GM11168 (cell line): Measurements from ENCODE around the gene RNF8.
"Not testable (repeated sequence)": the region's sequence is repeated elsewhere in the genome, so short reads cannot be mapped to it uniquely, and the experiment has no call there.

ENCODE experiments used
- in situ Hi-C: fragments of 300-500 bp; cut with MboI; formaldehyde crosslinking; loops from one replicate; pipeline ENCODE4 v1.12.0; 2022; ENCODE audit warnings: low sequenced_read_pairs; ENCODE audit not compliant: unreplicated experiment

The RNF8 gene

DNA sequence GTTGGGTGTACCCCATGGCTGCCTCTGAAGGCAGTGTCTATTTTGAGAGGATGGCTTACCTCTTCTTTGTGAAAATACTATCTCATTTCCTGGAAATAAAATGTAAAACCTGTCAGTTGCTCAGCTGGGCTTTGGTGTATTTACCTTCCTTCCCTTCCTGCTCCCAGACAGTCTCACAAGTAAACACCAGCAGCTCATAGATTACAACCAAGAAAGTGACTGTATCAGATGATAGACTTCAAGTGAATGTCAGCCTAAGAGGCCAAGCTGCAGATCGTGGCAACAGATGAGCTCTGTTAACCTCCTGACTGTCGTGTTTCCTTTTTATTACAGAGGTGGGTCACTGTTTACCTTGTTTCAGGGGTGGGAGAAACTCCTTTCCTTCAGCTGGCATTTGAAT, 37.3 kb downstream of the RNF8 start:
- in situ Hi-C loops: no loop called here

DNA sequence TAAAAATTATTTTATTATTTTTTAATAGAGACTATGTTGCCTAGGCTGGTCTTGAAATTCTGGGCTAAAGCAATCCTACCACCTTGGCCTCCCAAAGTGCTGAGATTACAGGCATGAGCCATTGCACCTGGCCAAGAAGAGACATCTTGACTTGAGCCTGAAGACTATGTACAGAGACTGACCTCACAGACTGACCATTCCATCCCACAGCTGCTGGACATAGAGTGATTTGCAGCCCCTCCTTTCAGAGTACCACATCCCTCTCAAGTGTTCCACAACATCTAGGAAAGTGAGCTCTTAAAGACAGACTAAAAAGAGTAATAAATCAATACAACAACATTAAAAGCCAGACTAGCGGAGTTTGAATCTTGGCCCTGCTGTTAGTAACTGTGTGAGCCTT, 39.0 kb downstream of the RNF8 start:
- in situ Hi-C loops: no loop called here

DNA sequence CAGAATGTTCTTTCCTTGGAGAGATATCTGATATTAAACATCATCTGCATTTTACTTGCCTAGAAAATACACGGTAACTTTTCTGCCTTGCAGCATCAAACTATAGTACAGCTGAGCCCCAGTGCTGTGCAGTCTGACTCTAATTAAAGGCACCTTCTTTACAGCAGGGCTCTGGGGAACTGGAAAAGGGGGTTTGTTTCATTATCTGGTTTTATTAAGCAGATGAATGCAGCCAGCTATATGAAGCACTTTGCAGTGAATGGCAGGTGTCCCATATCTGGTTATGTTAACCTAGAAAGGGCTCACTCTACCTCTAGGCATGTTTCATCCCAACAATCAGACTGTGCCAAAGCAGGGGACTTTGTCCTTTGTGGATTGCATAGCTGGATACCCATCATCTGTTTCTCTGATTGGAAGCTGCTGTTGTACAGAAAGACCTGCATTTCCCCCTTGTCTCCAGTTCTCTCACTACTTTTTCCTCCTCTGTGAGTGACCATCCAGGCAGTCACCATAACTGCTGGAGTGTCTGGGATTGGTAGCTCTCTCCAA, 39.7 kb downstream of the RNF8 start:
- in situ Hi-C loops: no loop called here

DNA sequence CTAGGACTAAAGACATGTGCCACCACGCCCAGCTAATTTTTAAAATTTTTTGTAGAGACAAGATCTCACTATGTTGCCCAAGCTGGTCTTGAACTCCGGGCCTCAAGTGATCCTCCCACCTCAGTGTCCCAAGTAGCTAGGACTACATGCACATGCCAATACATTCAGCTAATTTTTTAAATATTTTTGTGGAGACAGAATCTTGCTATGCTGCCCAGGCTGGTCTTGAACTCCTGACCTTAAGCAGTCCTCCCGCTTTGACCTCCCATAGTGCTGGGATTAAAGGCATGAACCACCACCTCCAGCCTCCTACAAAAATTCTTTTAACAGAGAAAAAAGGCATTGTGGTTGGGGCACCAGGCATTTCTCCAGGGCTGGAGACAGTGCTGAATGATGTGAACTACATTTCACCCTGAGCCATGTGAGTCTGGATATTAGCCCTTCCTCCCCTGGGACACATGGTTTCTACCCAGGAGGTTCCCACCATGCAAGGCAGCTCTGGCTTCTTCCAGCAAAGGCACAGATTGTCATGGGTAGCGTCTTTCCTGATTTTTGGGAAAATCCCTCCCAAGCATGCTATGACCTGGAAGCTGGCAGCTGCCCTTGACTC, 42.9 kb downstream of the RNF8 start:
- in situ Hi-C loops: no loop called here

DNA sequence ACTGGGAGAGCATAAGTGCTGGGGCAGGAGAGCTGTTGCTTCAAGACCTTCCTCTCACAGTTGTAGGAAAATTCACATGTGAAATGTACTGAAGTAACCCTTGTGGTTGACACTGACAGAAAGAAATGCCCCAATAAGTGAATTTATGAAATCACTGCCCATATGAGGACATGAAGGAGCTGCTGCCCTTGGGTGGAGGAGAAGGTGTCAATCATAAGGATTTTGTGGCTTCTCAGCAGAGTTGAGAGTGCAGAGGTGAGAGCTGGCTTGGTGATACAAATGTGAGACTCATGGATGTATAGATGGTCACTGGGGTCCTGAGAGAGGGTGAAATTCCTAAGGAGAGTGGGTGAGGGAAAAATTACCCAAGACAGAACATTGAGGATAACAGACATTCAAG, 45.3 kb downstream of the RNF8 start:
- in situ Hi-C loops: no loop called here

DNA sequence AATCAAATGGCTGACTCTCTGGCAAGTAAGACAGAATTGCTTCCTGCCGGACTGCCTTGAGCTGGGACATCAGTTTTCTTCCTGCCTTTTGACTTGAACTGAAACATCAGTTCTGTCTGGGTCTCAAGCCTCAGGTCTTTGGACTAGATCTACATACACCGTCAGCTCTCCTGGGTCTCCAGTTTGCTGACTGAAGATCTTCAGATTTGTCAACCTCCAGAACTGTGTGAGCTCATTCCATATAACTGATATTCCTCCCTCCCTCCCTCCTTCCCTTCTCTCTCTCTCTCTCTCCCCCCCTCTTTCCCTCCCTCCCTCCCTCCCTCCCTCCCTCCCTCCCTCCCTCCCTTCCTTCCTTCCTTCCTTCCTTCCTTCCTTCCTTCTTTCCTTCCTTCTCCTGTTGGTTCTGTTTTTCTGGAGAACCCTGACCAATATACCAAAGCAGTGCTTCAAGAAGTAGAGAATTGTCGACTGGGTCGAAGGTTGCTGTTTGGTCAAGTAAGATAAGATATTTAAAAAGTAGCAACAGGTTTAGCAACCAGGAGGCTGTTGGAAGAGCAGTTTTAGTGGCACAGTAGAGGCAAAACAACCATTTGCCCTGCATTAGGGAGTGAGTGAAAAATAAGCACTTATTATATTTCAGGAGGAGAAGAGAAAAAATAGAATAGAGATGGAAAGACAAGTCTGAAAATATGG, 46.2 kb downstream of the RNF8 start:
- in situ Hi-C loops: no loop called here

DNA sequence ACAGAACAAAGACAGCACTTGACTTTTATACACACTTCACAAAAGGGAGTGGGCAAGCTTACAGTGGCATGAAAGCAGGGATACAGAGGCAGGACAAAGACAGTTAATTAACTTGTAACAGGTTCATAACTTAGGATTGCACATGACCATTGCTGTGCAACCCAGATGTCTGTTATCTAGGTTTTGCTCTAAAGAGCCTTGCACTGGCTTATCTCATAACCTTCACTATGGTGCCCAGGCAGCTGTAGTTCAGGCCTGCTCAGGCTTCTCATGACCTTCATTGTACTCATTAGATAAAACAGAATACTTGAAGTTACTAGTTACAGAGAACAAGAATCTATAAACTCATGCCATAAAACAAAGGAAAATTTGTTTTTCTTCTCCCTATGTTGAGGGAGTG, 47.9 kb downstream of the RNF8 start:
- in situ Hi-C loops: not testable (repeated sequence)

DNA sequence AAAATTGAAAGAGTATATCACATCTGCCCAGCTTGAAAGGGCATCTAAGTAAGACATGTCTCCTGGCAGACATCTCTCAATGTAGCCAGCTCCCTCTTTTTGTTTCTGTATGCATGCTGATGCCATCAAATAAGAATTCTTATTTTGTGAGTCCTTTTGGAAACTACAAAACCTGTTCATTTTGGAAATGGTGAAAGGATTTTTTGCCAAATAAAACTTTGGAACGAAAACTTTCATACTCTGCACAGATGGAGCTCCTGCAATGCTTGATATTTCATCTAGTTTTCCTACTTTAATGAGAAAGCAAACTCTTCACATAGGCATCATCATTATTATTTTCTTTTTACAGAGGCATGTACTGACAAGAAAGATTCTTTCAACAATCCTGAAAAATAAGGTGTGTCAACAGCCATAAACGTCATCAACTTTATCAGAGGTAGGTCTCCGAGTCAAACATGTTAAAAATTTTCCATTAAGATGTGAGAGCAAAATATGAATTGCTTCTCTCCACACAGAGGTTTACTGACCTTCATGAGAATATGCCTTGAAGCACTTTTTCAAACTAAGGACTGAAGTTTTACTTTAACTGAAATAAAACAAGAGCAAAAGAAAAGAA, 53.1 kb downstream of the RNF8 start:
- in situ Hi-C loops: no loop called here

DNA sequence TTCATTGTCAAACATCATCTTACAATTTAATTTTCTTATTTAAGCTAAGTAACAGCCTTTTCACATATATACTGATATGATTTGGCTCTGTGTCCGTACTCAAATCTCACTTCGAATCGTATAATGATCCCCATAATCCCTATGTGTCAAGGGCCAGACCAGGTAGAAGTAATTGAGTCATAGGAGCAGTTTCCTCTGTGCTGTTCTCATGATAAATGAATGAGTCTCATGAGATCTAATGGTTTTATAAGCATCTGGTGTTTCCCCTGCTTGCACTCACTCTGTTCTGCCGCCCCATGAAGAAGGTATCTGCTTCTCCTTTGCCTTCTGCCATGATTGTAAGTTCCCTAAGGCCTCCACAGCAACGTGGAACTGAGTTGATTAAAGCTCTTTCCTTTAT, 54.2 kb downstream of the RNF8 start:
- in situ Hi-C loops: no loop called here

DNA sequence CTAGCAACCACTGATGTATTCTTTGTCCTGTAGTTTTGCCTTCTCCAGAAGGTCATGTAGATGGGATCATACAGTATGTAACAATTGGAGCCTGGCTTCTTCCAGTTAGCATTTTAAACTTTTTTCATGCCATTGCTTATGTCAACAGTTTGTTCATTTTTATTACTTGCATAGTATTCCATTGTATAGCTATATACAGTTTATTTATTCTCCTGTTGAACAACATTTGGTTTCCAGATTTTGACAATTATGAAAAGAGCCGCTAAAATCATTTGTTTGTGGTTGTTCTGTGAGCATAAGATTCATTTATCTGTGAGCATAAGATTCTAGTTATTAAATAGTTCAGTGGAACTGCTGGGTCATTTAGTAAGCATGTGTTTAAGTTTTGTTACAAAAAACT, 55.7 kb downstream of the RNF8 start:
- in situ Hi-C loops: no loop called here

DNA sequence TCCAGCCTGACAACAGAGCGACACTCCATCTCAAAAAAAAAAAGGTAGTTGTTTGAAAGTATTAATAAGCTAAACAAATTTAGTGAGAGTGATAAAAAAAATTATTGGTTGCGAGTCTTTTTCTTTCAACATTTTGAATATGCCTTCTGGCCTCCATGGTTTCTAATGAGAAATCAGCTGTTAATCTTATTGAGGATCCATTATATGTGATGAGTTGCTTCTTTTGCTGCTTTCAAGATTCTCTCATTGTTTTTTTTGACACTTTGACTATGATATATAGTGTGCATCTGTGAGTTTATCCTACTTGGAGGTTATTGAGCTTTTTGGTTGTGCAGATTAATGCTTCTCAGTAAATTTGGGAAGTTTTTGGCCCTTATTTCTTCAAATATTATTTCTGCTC, 63.6 kb downstream of the RNF8 start:
- in situ Hi-C loops: no loop called here

DNA sequence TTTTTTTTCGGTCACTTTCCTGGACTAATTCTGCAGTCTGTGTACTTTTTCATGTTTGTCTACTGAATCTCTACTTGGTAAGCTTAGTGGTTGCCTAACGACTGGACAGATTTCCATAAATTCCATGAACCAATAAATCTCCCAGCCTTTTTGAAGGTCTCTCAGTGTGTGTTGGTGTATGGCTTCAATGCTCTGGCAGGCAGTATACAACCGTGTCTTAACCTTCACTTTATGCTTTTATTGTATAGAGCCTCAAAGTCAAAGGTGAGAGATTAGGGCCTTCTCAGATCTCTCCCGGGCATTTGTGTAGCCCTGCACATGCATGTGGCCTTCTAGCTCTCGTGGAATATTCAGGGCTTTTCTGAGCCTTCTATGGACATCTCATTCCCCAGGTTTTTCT, 64.9 kb downstream of the RNF8 start:
- in situ Hi-C loops: no loop called here

DNA sequence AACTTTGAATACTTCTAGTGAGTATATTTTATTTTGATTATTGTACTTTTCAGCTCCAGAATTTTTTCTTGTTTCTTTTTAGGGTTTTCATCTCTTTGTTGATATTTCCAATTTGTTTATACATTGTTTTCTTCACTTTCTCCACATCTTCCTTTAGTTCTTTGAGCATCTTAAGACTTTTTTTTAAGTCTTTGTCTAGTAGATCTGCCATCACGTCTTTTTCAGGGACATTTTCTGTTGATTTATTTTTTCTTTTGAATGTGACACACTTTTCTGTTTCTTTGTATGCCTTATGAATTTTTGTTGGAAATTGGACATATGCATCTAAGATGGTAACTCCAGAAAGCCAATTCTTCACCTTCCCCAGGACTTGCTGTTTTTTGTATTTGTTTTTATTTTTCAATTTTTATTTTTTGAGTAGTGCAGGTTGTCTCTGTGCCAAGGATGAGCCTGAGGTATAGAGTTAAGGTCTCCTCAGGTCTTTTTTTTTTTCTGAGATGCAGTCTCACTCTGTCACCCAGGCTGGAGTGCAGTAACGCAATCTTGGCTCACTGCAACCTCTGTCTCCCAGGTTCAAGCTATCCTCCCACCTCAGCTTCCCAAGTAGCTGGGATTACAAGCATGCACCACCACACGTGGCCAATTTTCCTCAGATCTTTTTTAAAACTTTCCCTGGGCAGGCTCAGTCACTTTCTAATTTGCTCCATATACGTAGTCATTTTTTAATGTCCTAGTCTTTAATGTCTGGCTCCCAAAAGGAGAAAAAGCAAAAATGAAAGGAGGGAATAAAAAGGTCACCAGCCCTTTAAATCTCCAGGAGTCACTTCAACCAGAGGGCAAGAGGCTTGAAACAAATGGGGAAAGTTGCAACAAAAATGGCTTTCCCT, 72.5 kb downstream of the RNF8 start:
- in situ Hi-C loops: no loop called here

DNA sequence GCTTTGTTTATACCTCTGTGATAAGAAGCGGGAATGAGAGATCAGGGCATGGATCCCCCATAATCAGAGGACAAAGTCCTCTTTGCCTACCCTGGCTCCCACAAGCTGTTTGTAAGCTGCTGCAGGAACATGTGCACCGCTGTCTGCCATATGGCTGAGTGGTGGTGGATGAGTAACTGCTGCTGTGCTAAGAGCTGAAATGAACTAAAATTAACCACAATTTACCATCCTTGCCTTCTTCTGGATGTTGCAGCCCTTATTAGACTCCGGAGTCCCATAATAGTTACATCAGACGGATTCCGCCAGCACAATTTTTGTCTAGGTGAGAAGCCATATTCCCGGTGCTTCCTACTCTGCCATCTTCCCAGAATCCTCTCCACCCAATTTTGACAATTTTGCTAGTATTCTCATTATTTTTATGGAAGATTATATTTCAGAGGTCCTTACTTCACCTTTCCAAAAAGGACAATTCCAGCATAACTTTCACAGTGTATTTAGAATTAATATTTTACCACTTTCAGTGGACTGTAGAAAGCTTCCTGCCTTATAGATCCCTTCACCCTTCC, 73.2 kb downstream of the RNF8 start:
- in situ Hi-C loops: no loop called here

DNA sequence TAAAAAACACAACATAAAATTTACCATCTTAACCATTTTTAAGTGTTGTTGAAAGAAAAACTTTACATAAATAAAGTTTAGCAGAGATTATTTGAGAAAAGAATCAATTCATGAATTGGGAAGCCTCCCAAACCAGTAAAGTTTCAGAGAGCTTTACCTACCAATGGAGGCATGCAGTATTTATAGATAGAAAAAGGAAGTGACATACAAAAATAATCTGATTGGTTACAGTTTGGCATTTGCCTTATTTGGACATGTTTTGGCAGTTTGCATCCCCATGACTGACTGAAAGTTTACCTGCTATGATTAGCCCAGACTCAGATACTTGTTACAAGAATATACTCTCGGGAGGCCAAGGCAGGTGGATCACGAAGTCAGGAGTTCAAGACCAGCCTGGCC, 75.6 kb downstream of the RNF8 start:
- in situ Hi-C loops: no loop called here

DNA sequence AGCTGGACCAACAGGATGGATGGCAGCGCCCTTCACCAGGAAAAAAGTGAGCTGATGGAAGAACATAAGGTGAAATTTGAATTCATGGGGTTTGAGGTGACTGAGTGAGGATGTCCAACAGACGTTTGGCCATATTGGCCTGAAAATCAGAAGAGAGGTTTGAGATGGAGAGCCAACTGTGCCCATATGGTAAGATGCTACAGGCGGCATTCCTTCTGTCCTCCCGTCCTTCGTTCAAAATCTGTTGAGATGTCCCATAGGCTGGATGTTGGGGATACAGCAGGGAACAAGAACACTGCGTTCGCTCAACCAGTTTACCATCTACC, 78.8 kb downstream of the RNF8 start:
- in situ Hi-C loops: no loop called here

DNA sequence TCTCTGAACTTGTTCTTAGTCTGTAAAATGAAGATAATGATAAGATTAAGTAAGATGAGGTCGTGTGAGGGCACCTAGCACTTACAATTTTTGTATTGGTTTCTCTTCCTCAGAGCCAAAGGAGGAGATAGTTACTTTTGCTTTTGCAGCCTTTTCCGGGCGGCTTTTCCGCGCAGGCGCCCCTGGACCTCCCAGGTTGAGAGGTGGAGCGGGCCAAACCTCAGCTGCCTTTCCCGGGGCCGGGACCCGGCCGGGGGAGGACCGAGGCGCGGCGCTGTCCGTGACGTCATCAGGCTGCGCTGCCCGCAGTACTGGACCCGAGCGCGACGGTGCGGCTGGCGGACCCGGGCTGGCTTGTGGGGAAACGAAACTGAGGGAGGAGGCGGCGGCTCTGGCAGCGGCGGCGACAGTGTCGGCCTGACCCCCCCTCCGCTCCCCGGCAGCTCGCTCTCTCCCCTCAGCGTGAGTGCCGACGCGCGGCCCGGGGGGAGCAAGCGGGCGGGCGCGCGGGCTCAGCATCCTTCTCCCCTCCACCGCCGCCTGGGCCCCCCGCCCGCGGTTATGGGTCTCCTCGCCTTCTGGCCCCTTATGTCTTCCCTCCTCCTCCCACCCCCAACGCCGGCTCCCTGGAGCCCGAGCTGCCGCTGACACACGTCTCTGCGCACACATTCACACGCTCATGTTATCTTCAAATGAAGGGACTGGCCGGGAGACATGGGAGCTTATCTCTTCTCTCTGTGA, 79.3 kb downstream of the RNF8 start, which contains the start of gene CMTR1:
Gene CMTR1 (plus strand): TSS at position 306 of the 741 bp plus-strand sequence. CDS start 2,409 bp downstream, outside the sequence.
- in situ Hi-C loops: no loop called here

DNA sequence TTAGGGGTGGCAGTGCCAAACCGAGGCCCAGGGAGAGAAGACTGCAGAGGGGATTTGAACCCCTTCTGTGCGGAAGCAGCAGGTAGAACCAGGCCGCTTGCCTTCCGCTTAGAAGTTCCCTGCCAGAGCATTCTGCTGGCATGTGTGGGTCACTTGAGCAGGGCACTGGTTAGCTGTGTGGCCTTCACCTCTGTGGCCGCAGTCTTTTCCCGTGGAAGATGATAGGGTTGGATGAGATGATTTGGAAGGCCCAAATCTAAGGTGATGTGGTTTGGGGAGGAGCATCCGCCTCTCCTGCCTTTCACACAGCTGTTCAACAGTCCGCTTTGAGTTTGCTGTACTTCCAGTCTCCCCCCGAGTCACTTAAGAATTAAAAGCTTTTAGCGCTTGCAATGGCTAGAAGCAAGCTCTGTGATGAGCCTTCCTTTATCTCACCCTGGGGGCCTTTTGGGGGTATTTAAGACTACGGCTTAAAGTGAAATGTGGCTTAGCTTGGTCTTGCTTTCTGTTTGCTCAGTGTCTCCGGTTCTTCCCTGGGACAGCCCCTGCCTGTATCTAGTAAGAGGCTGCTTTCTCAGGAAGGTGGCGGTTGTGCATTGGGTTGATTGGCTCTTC, 80.0 kb downstream of the RNF8 start:
- in situ Hi-C loops: no loop called here

DNA sequence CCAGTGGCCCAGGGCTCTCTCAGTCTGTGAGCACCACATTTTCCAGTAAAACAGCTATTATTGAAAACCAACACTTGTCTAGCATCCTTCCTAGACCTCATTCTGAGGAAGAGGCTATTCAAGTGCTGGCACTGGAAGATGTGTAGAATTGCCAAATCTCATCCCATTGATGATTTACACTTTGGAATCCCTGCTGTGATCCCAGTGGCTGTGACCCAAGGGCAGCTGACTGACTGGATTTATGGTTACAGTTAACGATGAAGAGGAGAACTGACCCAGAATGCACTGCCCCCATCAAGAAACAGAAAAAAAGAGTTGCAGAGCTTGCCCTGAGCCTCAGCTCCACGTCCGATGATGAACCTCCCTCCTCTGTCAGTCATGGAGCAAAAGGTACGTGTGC, 81.6 kb downstream of the RNF8 start:
- in situ Hi-C loops: no loop called here
